Measurements from ENCODE around the gene USP20.

The USP20 gene

DNA sequence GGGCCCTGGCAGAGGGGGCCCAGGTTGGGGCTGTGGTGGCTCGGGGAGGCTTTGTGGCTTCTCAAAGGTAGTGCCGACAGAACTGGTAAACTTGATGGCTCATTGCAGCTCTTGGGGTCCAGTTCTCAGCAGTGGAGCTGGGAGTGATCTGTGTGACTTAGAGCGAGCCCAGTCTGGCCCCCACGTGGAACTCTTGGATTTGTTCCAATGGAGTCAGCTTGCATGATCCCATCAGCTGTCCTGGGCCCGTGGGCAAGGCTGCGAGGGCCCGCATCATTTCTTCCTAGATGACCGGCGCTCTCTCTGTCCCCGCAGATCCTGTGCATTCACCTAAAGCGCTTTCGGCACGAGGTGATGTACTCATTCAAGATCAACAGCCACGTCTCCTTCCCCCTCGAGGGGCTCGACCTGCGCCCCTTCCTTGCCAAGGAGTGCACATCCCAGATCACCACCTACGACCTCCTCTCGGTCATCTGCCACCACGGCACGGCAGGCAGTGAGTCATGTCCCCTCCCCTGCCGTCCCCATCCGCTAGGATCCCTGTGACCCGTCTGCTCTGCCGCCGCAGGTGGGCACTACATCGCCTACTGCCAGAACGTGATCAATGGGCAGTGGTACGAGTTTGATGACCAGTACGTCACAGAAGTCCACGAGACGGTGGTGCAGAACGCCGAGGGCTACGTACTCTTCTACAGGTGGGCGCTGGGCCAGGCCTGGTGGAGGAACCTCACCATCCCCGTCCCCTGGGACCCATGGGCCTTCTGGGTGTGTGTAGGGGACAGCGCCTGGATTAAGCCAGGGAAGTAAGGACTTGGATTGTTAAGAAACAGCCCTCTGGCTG lies 39.2 kb downstream of the USP20 start:
- no peak for DNase-seq (ENCODE audit: low read depth, low spot score)

DNA sequence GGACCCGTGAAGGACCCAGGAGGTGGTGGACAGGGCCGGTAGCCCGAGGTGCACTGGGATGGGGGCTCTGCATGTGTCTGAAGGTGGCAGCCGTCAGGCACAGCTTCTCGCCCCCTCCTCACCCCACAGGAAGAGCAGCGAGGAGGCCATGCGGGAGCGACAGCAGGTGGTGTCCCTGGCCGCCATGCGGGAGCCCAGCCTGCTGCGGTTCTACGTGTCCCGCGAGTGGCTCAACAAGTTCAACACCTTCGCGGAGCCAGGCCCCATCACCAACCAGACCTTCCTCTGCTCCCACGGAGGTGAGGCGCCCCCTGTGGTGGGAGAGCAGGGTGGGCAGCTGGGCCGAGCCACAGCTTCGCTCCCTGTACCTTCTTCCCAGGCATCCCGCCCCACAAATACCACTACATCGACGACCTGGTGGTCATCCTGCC lies 39.9 kb downstream of the USP20 start:
- peak; percentile 50 for DNase-seq (ENCODE audit: low read depth, low spot score)

DNA sequence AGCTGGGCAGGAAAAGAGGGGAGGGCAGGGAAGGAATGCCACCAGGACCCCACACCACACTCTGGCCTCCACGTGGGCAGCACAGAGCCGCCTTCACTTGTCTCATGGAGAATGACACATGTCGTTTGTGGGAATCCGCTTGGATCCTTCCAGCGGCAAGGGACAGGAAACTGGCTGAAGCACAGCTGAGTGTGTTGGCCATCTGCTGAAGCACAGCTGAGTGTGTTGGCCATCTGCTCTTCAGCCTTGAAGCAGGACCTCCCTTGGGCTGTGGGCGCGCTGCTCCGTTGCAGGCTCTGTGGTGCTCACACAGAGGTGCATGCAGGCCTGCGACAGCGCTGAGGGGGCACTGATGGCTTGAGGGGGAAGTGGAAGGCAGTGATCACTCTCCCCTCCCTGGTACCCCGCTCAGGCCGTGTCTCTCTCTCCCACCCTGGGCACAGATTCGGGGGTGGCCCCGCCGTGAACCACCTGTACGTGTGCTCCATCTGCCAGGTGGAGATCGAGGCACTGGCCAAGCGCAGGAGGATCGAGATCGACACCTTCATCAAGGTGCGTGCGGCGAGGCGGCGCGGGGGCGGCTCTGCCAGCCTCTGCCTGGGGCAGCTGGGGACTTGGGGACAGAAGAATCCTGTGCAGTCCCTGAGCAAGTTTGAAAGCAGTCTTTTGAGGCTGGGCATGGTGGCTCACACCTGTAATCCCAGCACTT lies 40.6 kb downstream of the USP20 start:
- no peak for DNase-seq (ENCODE audit: low read depth, low spot score)

DNA sequence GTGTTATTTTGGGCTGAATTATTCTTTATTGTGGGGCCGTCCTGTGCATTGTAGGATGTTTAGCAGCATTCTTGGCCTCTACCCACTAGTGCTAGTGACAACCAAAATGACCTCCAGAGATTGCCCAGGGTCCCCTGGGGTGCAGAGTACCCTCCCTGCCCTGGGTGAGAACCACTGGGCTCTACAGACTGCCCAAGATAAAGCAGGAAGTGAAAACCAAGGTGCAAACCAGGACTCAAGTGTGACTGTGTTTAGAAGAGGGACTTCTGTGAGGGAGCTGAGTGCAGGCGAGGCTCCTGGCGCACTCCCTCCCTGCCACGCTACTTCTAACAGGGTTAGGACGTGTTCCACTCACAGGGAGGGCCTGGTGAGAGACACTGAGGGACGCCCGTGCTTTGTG lies 41.6 kb downstream of the USP20 start:
- DNase-seq (ENCODE audit: low read depth, low spot score), result no peak

DNA sequence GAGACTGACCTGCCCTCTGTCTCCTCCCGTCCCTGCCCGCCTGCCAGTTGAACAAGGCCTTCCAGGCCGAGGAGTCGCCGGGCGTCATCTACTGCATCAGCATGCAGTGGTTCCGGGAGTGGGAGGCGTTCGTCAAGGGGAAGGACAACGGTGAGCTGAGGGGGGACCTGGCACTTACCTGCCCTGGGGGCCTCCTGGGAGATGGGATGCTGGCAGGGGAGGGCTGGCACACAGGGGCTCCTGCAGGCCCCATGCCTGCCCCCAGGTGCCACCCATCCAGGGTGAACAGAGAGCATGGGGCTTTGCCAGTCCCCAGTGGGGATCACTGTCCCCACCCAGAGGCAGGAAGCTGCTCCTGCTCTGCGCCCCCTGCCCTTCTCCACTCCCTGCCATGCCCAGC lies 43.0 kb downstream of the USP20 start:
- DNase-seq (ENCODE audit: low read depth, low spot score), result no peak

DNA sequence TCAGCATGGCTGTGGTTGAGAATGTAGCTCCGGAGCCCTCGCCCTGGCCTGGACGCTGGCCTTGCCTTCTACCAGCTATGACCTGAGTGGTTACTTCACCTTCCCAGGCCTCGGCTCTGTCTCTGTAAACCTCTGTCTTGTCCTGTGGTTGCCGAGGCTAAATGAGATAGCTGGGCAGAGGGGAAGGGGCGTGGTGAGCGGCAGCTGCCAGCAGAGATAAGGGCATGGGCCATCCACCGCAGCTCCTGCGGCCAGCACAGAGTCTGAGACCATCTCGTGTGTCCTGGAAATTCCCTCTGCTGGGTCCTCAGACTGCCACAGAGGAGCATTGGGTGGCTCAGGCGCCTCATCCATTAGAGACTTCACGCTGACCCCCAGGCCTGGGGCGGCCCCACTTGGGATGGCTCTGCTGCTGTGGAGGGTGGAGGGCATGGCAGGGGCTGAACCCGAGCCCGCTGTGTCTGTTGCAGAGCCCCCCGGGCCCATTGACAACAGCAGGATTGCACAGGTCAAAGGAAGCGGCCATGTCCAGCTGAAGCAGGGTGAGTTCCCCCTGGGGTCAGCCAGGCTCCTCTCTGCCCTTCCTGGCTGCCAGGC lies 43.9 kb downstream of the USP20 start:
- no peak for DNase-seq (ENCODE audit: low read depth, low spot score)

DNA sequence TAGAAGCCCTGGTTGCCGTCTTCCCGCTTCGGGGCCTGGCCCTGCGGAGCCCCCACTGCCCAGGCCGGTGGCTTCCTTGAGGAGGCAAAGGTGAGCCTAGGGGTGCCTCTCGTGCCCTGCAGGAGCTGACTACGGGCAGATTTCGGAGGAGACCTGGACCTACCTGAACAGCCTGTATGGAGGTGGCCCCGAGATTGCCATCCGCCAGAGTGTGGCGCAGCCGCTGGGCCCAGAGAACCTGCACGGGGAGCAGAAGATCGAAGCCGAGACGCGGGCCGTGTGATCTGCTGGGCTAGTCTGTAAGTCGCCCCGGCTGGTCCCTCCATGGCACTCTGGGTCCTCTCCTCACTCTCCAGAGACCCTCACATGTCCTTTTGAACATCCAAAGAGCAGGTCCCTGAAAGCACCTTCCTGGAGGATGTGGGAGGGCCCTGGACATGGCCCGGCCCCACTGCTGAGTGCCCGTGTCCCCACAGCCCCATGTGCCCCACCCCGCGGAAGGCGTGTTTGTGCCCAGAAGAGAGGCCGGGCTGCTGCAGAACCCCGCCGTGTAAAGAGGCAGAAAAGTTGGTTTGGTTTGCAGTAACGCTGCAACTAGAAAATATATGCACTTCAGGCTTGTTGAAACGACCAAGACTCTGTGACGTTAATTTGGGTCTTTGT lies 44.9 kb downstream of the USP20 start:
- no peak for DNase-seq (ENCODE audit: low read depth, low spot score)

DNA sequence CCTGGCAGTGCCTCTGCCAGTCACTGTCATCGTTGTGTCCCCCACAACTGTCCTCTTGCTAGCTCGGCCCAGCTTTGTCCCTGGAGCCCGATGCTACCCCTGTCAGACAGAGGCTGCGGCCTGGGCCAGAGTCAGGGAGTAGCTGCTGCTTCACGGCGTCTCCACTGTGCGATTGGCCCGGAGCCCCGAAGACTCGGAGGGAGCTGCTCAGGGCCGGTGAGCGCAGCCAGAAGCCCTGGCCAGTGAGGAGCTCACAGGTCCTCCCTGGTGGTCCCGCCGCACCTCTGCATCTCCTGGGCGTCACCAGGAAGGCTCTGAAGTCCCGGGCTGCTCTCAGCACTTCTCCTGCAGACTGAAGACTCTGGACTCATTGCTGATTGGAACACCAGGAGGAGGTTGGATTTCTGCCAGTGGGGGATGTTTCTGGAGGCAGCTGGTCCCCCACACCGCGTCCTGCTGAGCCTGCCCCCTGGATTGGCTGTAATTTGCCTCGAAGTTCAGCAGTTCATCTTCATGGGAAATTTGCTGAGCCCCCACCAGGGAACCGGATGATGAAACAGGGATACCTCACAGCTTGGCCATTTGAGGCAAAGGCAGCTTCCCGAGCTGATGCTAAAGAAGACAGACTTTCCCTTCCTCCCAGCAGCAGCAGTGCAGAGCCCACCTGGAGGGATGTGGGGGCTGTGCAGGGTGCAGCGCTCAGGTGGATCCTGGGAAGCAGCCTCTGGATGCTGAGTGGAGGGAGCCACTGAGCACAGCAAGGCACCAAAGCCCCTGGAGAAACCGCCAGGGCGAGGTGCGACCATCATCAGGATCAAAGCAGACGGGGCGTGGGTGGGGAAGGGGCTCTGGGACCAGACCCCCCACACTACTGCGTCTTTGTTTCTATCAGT lies 45.6 kb downstream of the USP20 start:
- no peak for DNase-seq (ENCODE audit: low read depth, low spot score)

DNA sequence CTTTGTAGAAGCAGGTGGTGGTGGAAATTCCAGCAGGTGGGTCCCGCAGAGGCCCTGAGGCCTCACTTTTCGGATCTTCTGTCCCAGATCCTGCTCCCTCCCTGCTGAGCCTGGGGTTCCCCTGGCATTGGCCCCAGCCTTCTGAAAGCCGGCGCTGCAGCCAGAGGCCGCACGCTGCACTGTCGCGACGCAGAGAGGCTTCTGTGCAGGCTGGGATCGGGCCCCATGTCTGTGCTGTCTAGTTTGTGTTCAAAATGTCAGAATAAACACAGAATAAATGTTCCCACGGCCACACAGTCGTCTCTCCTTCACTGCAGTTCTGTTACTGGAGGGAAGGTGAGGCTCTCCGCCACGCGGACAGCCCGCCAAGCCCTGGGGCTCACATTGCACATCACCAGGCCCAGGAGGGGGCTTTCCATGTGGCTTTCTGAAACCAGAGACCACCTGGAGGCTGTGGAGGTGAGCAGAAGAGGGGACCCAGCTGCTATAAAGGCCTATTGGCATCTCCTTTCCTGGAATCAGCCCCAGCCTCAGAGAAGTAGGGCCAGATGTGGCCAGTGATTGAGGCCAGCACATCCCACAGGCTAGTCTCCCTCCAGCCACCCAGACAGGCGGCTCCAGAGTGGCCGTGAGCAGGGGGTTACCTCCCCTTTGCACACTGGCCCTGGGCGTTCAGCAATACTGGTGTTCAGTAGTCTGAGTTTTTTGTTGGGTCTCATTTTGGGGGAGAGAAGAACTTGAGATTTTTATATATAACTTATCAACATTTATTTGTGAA lies 46.5 kb downstream of the USP20 start:
- no peak for DNase-seq (ENCODE audit: low read depth, low spot score)

DNA sequence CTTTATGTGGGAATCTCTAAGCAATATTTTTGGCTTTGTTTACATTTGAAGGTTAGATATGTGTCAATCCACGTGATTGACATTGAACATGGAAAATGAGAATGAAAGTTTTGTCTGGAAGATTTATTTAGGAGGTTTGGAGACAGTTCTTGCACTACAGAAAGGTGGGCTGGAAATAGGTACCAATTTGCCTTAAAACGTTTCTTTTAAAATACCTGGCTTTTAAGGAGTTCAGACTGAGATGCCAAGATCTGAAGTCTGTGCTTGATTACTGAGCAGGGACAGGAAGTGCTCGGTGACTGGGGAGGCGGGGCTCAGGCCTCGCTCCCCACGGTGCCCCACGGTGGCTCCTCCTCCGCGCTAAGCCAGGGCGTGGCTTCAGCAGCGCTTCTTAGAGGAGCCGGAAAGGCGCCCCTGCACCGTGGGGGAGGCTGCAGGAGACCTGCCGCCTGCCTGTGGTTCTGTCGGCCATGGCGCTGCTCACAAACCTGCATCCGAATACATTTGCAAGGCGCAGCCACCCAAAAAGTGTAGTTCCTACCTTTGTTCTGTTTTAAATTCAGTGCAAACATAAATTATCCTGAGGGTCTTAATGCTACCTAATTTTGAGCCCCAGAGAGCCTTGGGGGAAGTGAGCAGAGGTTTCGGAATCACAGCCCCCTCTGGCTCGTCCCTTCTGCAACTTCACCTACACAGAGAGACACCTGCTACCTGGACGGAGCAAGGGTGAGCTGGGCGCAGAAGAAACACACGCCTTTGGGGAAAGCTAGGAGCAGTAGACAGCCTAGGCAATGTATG lies 49.2 kb downstream of the USP20 start:
- peak; percentile 91 for DNase-seq (ENCODE audit: low read depth, low spot score)

DNA sequence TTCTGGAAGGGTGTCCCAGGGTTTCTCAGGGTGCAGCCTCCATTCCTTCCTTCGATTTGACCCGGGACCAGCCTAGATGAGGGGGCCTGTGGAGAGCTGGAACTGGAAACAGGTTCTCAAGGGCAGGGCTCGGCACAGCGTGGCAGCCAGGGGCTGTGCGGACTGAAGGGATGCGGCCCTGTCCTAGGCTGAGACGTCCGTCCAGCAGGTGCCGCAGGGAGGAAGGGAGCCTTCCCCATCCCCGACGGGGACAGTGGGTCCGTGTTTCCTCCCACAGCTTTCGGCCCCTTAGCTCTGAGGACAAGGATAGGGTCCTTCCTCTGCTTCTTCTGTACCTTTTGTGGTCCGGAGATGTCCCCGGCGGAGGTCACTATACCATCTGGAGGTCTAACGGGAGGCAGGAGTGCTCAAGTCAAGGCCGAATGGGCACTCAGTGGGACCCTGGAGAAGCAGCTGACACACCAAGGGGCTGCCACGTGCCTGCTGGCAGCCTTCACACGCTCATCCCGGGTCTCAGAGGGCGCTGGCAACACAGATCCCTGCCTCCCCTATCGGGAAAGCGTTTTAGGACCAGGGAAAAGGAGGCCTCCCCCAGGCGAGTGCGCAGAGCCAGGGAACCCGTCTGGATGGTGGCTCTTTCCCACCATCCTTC lies 49.9 kb downstream of the USP20 start:
- DNase-seq (ENCODE audit: low read depth, low spot score), result peak; percentile 62

DNA sequence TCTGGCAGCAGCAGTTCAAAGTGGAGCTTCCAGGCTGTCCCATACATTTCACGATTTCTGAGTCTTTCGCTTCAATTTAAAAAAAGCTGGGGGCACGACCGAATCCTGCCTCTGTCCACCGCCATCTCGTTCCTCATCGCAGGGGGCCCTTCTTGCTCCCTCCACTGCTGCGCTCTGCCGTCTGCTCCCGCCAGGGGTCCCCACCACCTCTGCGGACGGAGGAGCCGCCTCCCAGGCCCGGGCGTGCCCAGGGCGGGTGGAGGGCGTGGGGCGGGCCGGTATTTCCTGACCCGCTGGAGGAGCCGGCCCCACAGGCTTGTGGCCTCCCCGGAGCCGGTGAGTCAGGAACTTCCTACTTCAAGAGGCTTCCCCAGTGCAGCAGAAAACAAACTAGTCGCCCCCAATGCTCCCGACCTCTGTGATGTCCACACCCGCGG lies 50.4 kb downstream of the USP20 start:
- DNase-seq (ENCODE audit: low read depth, low spot score), result peak; percentile 93

DNA sequence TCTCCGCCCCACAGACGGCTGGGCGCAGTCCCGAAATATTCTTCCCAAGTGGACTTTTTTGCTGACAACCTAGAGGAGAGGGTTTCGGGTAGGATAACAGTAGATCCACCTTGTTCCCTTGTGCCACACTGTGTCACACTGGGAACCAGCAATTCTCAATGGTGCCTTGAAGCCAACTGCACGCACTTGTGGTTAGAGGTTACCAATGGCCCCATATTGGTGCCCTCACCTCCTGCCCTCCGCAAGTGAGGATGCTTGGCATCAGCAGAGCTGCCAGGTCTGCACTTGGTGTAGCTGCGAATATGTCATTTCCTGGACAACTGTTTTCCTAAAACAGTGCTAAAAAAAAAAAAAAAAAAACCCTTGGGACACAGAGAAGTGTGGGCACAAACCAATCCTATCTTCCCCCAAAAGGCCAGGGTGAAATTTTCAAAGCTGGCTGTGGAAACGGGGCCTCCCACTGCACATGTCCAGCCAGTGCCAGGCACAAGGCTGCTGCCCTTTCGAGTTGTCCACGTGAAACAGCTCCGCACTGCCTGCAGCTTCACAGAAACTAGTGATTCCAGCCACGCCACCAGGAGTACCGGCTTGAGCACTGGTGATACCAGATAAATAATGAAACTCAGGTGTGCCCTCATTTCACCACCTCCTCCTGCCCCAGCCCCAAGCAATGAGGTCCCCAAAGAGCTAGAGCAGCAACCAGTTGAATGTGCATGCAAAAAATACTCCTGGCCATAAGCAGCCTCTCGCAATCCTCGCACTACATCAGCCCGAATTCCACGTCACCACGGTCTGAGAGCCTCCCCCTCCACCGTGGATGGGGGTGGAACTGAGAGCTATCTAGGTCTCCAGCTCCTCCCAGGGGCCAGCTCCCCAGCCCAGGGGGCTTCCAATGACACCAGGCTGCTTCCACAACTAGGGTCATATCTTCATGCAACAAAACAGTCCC lies 51.2 kb downstream of the USP20 start:
- no peak for DNase-seq (ENCODE audit: low read depth, low spot score)

DNA sequence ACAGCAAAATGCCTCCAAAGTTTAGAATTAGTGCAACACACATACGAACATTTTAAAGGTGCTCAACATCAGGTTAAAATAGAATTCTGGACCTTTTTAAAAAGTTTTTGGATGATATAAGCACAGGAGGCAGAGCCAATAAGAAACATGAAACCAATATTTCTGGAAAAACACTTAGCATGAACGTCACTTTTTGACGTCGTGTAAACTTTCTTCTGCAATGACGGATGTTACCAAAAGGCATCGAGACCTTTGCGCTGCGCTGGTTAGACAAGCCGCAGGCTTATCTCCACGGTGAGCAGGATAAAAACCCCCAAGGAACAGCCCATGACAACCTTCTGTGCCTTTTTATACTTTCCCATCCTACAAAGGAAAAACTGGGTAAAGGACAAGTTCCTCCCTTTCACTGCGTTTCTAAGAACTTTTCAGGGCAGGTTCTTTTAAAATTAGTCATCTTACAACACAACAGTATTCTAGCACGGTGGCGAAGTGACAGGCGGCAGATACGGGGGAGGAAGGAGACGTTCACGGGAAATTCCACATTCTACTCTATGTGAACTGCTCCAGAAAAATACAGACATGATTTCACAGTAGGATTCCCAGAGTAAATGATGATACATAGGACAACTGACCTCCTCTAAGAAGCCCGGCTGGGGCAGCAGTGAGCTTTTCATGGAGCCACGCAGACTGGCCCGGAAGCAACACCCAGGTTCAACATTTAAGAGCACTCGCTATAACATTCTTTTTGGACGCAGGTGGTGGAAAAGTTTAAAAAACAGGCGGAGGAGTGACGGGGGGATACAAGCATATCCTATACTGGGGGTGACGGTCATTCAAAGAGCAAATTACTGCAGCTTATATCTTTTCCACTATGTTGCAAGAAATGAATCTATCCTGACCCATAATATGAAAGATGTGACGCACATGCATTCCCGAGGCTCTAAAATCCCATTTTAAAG lies 52.4 kb downstream of the USP20 start:
- no peak for DNase-seq (ENCODE audit: low read depth, low spot score)

DNA sequence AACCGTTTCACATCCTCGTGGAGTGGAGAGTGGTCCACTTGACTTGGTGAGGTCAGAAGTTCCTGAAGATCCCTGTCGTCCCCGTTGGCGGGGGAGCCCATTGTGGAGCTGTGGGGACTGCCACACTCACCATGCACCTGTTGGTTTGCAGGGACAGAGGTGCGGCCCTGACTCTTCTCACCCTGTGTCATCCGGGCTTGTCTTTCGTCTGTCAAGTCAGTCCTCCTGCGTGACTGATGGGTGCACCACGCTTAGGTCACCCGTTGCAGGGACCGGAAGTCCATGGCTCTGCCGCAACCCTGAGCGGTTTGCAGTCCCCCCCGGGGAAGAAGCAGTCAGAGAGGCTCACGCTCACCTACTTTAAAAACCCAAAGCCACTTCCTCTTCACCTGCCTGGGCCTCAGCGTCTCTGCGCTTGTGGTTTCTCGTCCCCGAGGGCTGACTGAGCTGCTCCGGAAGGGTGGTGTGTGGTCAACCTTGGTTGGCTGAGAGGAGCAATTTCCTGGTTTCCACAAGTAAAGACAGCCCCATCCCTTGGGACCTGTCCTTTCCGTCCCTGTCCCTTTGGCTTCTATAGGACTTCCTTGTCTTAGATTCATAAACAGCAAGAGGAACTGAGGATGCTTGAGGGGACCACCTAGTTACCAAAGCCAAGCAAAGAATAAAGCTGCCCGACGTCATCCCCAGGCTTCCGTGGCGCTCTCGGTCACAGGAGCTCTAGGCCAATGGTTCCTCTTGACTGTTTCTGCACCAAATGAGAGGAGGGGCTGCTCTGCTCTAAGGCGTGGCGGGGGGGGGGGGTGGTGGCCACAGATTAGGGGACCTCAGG lies 53.2 kb downstream of the USP20 start:
- DNase-seq (ENCODE audit: low read depth, low spot score), result peak; percentile 18
